B cell (primary cell): ENCODE measurements around the gene PPAN. TPM values are rescaled to one million over a fixed set of nuclear protein-coding genes. Genes with fewer than 3 reads are reported as not detected.

Source experiments
- ATAC-seq: fragments of 200-7000 bp; cut with Tn5 transposase; one replicate; pipeline ENCODE4 v1.10.0; 2021; ENCODE audit warnings: low read depth, mild to moderate bottlenecking, moderate number of reproducible peaks, moderate library complexity
- CTCF ChIA-PET: fragments of 350-600 bp; sonication (Branson Sonifier 250); formaldehyde crosslinking; loops from one replicate; lab custom pipeline; 2021; ENCODE audit warnings: antibody characterized with exemption, inconsistent platforms; lab: Charles Lee
- POLR2A ChIA-PET: fragments of 350-600 bp; sonication (Branson Sonifier 250); formaldehyde crosslinking; loops from one replicate; lab custom pipeline; 2021; ENCODE audit warnings: antibody characterized with exemption; lab: Charles Lee
- DNase-seq: peaks from one replicate; pipeline ENCODE4 v3.0.0; 2013
- H2AFZ ChIP-seq: 2 replicates; pipeline ENCODE4 v1.6.1; 2012; ENCODE audit warnings: mild to moderate bottlenecking, low read depth, low read length; ENCODE audit not compliant: insufficient read depth, poor library complexity, severe bottlenecking
- H3K27ac ChIP-seq, 2 donors: 1 replicate in 1 of 2; 2 replicates in 1 of 2; pipeline ENCODE4 v1.5.1; 2012 to 2013; ENCODE audit warnings: low read length in 2 of 2, mild to moderate bottlenecking in 2 of 2, moderate library complexity in 1 of 2
- H3K27me3 ChIP-seq, 4 experiments: fragments of 200-600 bp in 1 of 4; sonication (generic) in 1 of 4; replicated peaks in 1 of 4; 1 replicate in 2 of 4; 2 replicates in 2 of 4; pipeline versions ENCODE4 v1.6.1 to v1.7.0; 2013 to 2016; ENCODE audit warnings: low read length in 3 of 4, mild to moderate bottlenecking in 2 of 4, mixed read lengths in 1 of 4, moderate library complexity in 1 of 4; ENCODE audit not compliant: insufficient read depth in 4 of 4, control insufficient read depth in 3 of 4; ENCODE audit errors: control extremely low read depth in 1 of 4
- H3K36me3 ChIP-seq, 2 experiments: replicated peaks in 1 of 2; 1 replicate in 1 of 2; 2 replicates in 1 of 2; pipeline versions ENCODE4 v1.6.1 to v1.7.1; 2013; ENCODE audit warnings: low read length in 1 of 2; ENCODE audit not compliant: insufficient read depth in 2 of 2, control insufficient read depth in 1 of 2; ENCODE audit errors: control extremely low read depth in 1 of 2, extremely low read depth in 1 of 2
- H3K4me1 ChIP-seq, 2 donors: fragments of 200-600 bp in 1 of 2; sonication (generic) in 1 of 2; 1 replicate in 1 of 2; 2 replicates in 1 of 2; pipeline versions ENCODE4 v1.5.1 to v1.6.1; 2013 to 2017; ENCODE audit warnings: low read length in 2 of 2; ENCODE audit not compliant: control insufficient read depth in 2 of 2, insufficient read depth in 2 of 2
- H3K4me2 ChIP-seq: replicated peaks from 2 replicates; pipeline ENCODE3; 2012; ENCODE audit warnings: mild to moderate bottlenecking, low read depth, low read length; ENCODE audit not compliant: poor library complexity, severe bottlenecking
- H3K4me3 ChIP-seq, 5 experiments: fragments of 200-600 bp in 1 of 5; sonication (generic) in 1 of 5; 1 replicate in 3 of 5; 2 replicates in 2 of 5; pipeline versions ENCODE4 v1.5.1 to v1.7.0; 2011 to 2016; ENCODE audit warnings: low read length in 4 of 5, mild to moderate bottlenecking in 4 of 5, low read depth in 2 of 5, control low read depth in 1 of 5, moderate library complexity in 1 of 5; ENCODE audit not compliant: insufficient read depth in 1 of 5; ENCODE audit errors: control extremely low read depth in 1 of 5, extremely low read depth in 1 of 5
- H3K79me2 ChIP-seq: fragments of 200-600 bp; sonication (generic); one replicate; pipeline ENCODE4 v1.6.0; 2016; ENCODE audit warnings: low read length; ENCODE audit not compliant: control insufficient read depth, insufficient read depth
- H3K9ac ChIP-seq: fragments of 200-600 bp; sonication (generic); 2 replicates; pipeline ENCODE4 v1.6.1; 2017; ENCODE audit warnings: mild to moderate bottlenecking, low read length, moderate library complexity
- H3K9me3 ChIP-seq, 3 donors: one replicate each; pipeline versions ENCODE4 v1.6.1 to v1.7.1; 2013; ENCODE audit warnings: low read length in 2 of 3; ENCODE audit not compliant: control insufficient read depth in 2 of 3, insufficient read depth in 1 of 3; ENCODE audit errors: control extremely low read depth in 1 of 3
- H4K20me1 ChIP-seq: 2 replicates; pipeline ENCODE4 v1.6.0; 2012; ENCODE audit warnings: mild to moderate bottlenecking, low read length; ENCODE audit not compliant: insufficient read depth, control insufficient read depth, poor library complexity, severe bottlenecking
- H3K27ac Mint-ChIP-seq: one replicate; pipeline ENCODE4 v1.8.0; 2021; ENCODE audit warnings: mixed read lengths
- H3K27me3 Mint-ChIP-seq: one replicate; pipeline ENCODE4 v1.8.0; 2021; ENCODE audit warnings: mixed read lengths
- H3K4me1 Mint-ChIP-seq: one replicate; pipeline ENCODE4 v1.8.0; 2021; ENCODE audit warnings: mixed read lengths
- H3K4me3 Mint-ChIP-seq: one replicate; pipeline ENCODE4 v1.8.0; 2021; ENCODE audit warnings: mixed read lengths
- H3K9me3 Mint-ChIP-seq: one replicate; pipeline ENCODE4 v1.8.0; 2022; ENCODE audit warnings: mixed read lengths; ENCODE audit not compliant: insufficient read depth
- EZH2 ChIP-seq: IDR thresholded peaks from 2 replicates; pipeline ENCODE4 v1.6.1; 2012; ENCODE audit warnings: borderline replicate concordance, low read depth, mild to moderate bottlenecking, moderate library complexity, low read length; ENCODE audit not compliant: insufficient read depth, poor library complexity, severe bottlenecking
- WGBS: methylation state at CpG from one replicate; pipeline ENCODE4 v1.1.5; 2013; ENCODE audit warnings: missing lambda C conversion rate; ENCODE audit not compliant: insufficient coverage; 5-methylcytosine and 5-hydroxymethylcytosine counted together
- intact Hi-C: fragments of 100-400 bp; cut with micrococcal nuclease; formaldehyde crosslinking; loops from one replicate; pipeline ENCODE4 v1.10.0; 2022
- polyA plus RNA-seq: library from polyadenylated mRNA; depleted of rRNA; stranded (reverse); fragments of >200 nt; gene quantifications from 2 replicates; pipeline ENCODE4 v1.2.3, GENCODE V29; 2012
- total RNA-seq, 2 donors: library from RNA; stranded (reverse); fragments of 120-200 nt in 1 of 2; gene quantifications; 1 replicate in 1 of 2; 2 replicates in 1 of 2; pipeline versions ENCODE4 v1.2.3 to v1.2.4, GENCODE V29; 2013 to 2022
- TF ChIP-seq, protein P1 (sequence below): fragments of 200-600 bp; IDR thresholded peaks from one replicate; pipeline ENCODE4 v1.8.0; 2022; ENCODE audit warnings: antibody characterized with exemption, mild to moderate bottlenecking

Gene PPAN
- total and polyA plus RNA-seq, 2 donors (not counting 1 experiment from before 2014, with no cell fraction given) = 42.2 to 88.0 TPM

DNA sequence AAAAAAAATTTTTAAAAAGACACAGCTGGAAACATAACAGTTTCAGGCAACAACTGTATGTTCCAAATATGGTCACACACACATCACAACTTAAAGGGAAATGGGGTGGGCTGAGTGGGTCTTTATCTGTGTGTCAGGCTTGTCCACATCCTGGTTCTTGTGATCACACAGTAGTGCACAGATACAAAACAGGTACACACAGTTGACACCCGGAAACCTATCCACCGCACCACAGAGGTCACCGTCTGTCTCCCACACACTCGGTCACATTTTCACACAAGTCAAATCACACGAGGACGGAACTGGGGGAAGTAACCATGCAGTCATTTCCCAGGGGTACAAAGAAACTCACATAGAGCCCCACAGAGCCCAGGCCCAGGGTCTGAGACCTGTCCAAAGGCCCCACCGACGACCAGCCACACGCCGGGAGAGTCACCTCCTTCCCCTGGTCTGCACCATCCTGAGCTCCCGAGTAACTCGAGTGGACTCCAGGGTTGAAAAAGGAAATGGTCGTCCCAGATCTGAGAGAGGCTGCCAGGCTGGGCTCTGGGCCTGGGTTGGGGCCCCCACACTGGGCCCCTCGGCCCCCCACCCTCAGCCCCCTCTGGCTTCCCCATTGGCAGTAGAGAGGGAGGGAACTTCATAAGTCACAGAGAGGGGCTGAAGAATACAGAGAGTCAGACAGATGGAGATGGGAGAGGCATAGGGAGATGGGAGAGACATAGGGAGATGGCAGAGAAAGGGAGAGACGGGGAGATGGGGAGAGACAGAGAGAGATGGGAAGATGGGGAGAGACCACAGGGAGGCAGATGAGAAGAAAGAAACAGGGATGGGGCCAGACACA, 1.3 kb upstream of the PPAN start:
- Histone ChIP-seq H3K36me3 (peaks cover 0 to 28% of the 10 kb centered on the region in 2 experiments), H3K79me2 (peaks cover 36% of the 10 kb centered on the region), H3K27ac (peak overlapping the region; percentile 97 to 99), H2AFZ (no peak overlapping the region), H3K27me3 (no peaks in the 10 kb centered on the region), H3K9me3 (no peaks in the 10 kb centered on the region), H3K4me2 (peak overlapping the region; percentile 83), H3K9ac (peak overlapping the region; percentile 50), H3K4me1 (peaks cover 55 to 75% of the 10 kb centered on the region in 2 donors), H3K4me3 (peak overlapping the region in 1 of 5 experiments; percentile 71), H4K20me1 (peaks cover 26% of the 10 kb centered on the region)
- peak overlapping the region; percentile 92 for H3K4me3 Mint-ChIP-seq
- 16% methylated on average over 11 of the region's 15 CpGs for WGBS
- TF ChIP-seq EZH2 = no peak
- TF ChIP-seq, protein P1, sequence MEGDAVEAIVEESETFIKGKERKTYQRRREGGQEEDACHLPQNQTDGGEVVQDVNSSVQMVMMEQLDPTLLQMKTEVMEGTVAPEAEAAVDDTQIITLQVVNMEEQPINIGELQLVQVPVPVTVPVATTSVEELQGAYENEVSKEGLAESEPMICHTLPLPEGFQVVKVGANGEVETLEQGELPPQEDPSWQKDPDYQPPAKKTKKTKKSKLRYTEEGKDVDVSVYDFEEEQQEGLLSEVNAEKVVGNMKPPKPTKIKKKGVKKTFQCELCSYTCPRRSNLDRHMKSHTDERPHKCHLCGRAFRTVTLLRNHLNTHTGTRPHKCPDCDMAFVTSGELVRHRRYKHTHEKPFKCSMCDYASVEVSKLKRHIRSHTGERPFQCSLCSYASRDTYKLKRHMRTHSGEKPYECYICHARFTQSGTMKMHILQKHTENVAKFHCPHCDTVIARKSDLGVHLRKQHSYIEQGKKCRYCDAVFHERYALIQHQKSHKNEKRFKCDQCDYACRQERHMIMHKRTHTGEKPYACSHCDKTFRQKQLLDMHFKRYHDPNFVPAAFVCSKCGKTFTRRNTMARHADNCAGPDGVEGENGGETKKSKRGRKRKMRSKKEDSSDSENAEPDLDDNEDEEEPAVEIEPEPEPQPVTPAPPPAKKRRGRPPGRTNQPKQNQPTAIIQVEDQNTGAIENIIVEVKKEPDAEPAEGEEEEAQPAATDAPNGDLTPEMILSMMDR = no peak
- ATAC-seq (peak; percentile 33), DNase-seq (peak; percentile 91)
- peaks cover 55% of the 10 kb centered on the region for H3K4me1 Mint-ChIP-seq
- H3K9me3 Mint-ChIP-seq = no peaks in the 10 kb centered on the region
- intact Hi-C loops = loop anchor here (10.0 kb wide), 1 partner anchor 300 kb away; the partner anchor contains the start of gene CDC37
- H3K27me3 Mint-ChIP-seq = no peaks in the 10 kb centered on the region
- peak overlapping the region; percentile 99 for H3K27ac Mint-ChIP-seq
- ChIA-PET CTCF (interaction anchor here (0.7 to 14.9 kb wide), 5 partner anchors 9 to 90 kb away, joined by 3 to 263 read pairs (median 4); partner anchors contain the start of genes DNMT1, EIF3G and P2RY11), POLR2A (interaction anchor here (1.0 to 6.1 kb wide), 4 partner anchors 8 to 166 kb away, joined by 3 to 62 read pairs (median 16); partner anchors contain the start of genes ICAM1 and P2RY11)
